Measurements from ENCODE around the gene RANGAP1.

Gene RANGAP1

GRCh38 chr22:41245917-41246499 lies 40.0 kb downstream of the RANGAP1 start:
- TF ChIP-seq ZFP3 (CRISPR knock-in tag; IDR thresholded peaks at IDR 0.05) (no peak), CSRNP3 (CRISPR knock-in tag; IDR thresholded peaks at IDR 0.05) (no peak), ZC3H10 (CRISPR knock-in tag; IDR thresholded peaks at IDR 0.05) (no peak), PPARA (CRISPR knock-in tag; IDR thresholded peaks at IDR 0.05; ENCODE audit: borderline replicate concordance) (no peak), ZNF70 (CRISPR knock-in tag; IDR thresholded peaks at IDR 0.05) (no peak), ZFP30 (CRISPR knock-in tag; IDR thresholded peaks at IDR 0.05) (no peak), TSHZ2 (CRISPR knock-in tag; IDR thresholded peaks at IDR 0.05) (no peak), POU6F1 (CRISPR knock-in tag; IDR thresholded peaks at IDR 0.05; ENCODE audit: borderline replicate concordance, low read depth) (no peak), ARNTL (CRISPR knock-in tag; IDR thresholded peaks at IDR 0.05; ENCODE audit: borderline replicate concordance, low read depth) (no peak), ISL1 (CRISPR knock-in tag; IDR thresholded peaks at IDR 0.05) (no peak), BACH2 (CRISPR knock-in tag; IDR thresholded peaks at IDR 0.05; ENCODE audit: borderline replicate concordance) (no peak), PATZ1 (CRISPR knock-in tag; IDR thresholded peaks at IDR 0.05; ENCODE audit: borderline replicate concordance) (no peak), RARB (CRISPR knock-in tag; IDR thresholded peaks at IDR 0.05) (no peak), OSR1 (CRISPR knock-in tag; IDR thresholded peaks at IDR 0.05) (no peak), ESRRG (CRISPR knock-in tag; IDR thresholded peaks at IDR 0.05) (no peak)
- no peak for ATAC-seq

GRCh38 chr22:41243361-41243760 lies 42.6 kb downstream of the RANGAP1 start:
- TF ChIP-seq CSDC2 (CRISPR knock-in tag; IDR thresholded peaks at IDR 0.05), result no peak
- no peak for TF ChIP-seq PATZ1 (CRISPR knock-in tag; IDR thresholded peaks at IDR 0.05; ENCODE audit: borderline replicate concordance)
- no peak for TF ChIP-seq TSHZ2 (CRISPR knock-in tag; IDR thresholded peaks at IDR 0.05)
- TF ChIP-seq ZNF8 (CRISPR knock-in tag; IDR thresholded peaks at IDR 0.05), result no peak
- no peak for TF ChIP-seq RARB (CRISPR knock-in tag; IDR thresholded peaks at IDR 0.05)
- TF ChIP-seq CSRNP3 (CRISPR knock-in tag; IDR thresholded peaks at IDR 0.05), result no peak
- TF ChIP-seq GLIS3 (CRISPR knock-in tag; IDR thresholded peaks at IDR 0.05), result no peak
- TF ChIP-seq ZFP3 (CRISPR knock-in tag; IDR thresholded peaks at IDR 0.05), result no peak
- TF ChIP-seq ZC3H10 (CRISPR knock-in tag; IDR thresholded peaks at IDR 0.05), result no peak
- no peak for TF ChIP-seq TOX (CRISPR knock-in tag; IDR thresholded peaks at IDR 0.05; ENCODE audit: borderline replicate concordance)
- no peak for TF ChIP-seq CREB5 (CRISPR knock-in tag; IDR thresholded peaks at IDR 0.05; ENCODE audit: low read depth)
- ATAC-seq, result no peak; the same call in 2 of the 3 replicates

All from SK-N-SH treated with all-trans-retinoic acid at 6 μM for 48 hours (cell line).